ENCODE results near the gene MKRN2OS. TPM values are rescaled to one million over a fixed set of nuclear protein-coding genes. Genes with fewer than 3 reads are reported as not detected.

The MKRN2OS gene
- polyA plus RNA-seq, 1 experiment: not detected

DNA sequence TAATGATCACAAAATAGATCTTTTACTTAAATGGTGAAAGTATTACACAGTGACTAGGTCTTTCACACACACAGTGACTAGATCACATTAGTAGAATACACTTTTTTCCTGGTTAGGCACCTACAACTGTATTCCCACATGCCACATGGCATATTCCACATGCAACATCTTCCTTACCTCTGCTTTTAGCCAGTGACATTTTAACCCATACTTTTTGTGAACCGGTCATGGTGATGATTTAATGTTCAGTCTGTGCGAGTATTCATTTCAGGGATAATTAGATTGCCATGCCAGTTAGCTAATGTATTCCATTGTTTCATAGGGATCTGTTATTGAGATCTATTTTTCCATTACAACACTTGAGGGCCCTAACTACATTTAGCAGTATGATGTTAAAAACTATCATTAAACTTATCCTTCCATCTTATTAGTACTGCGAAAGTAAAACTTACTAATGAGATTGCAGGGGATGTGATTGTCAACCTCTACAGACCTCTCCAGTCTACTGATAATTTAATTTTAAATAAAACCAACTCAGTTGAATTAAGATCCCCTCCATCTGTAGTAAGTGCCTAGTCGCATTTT lies 32.7 kb downstream of the MKRN2OS start:
- ChIA-PET CTCF (interaction anchor here (1.3 kb wide), 1 partner anchor 377 kb away, joined by 3 read pairs; no protein-coding TSS in a partner anchor), POLR2A (no interaction called here)
- Histone ChIP-seq H3K27me3 (ENCODE audit: control insufficient read depth, insufficient read depth, low read length) (no peaks in the 10 kb centered on the region), H3K27ac (ENCODE audit: low read depth, low read length) (no peak overlapping the region), H3K9me3 (ENCODE audit: control insufficient read depth, insufficient read depth, low read length) (no peaks in the 10 kb centered on the region), H3K4me3 (ENCODE audit: low read depth, low read length) (no peak overlapping the region)
- TF ChIP-seq, protein P1, sequence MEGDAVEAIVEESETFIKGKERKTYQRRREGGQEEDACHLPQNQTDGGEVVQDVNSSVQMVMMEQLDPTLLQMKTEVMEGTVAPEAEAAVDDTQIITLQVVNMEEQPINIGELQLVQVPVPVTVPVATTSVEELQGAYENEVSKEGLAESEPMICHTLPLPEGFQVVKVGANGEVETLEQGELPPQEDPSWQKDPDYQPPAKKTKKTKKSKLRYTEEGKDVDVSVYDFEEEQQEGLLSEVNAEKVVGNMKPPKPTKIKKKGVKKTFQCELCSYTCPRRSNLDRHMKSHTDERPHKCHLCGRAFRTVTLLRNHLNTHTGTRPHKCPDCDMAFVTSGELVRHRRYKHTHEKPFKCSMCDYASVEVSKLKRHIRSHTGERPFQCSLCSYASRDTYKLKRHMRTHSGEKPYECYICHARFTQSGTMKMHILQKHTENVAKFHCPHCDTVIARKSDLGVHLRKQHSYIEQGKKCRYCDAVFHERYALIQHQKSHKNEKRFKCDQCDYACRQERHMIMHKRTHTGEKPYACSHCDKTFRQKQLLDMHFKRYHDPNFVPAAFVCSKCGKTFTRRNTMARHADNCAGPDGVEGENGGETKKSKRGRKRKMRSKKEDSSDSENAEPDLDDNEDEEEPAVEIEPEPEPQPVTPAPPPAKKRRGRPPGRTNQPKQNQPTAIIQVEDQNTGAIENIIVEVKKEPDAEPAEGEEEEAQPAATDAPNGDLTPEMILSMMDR (IDR thresholded peaks at IDR 0.05; ENCODE audit: low read depth, low read length): no peak
- DNase-seq (ENCODE audit: low read depth, low spot score): no peak

DNA sequence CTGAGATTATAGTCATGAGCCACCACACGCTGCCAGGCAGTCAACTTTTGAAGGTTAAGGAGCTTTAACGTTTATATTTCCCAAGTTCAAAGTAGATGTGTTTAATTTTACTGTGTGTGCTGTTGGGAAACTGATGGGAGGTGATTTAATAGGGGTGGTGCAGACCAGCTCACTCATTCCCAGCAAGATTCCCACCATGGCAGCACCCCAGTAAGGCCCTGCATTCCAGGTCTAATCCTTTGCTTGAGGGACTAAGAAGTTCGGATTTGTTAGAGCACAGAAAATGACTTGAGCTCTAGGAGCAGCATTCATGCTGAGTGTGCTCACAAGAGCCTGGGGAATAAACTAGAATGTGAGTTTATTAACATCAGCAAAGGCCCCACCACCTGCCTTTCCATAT lies 35.8 kb downstream of the MKRN2OS start:
- Histone ChIP-seq H3K27me3 (ENCODE audit: control insufficient read depth, insufficient read depth, low read length) (no peaks in the 10 kb centered on the region), H3K9me3 (ENCODE audit: control insufficient read depth, insufficient read depth, low read length) (no peaks in the 10 kb centered on the region), H3K27ac (ENCODE audit: low read depth, low read length) (peak overlapping the region; percentile 43), H3K4me3 (ENCODE audit: low read depth, low read length) (no peak overlapping the region)
- ChIA-PET POLR2A (no interaction called here), CTCF (interaction anchor here (1.7 to 1.9 kb wide), 2 partner anchors 30 to 374 kb away, joined by 6 to 7 read pairs; no protein-coding TSS in a partner anchor)
- no peak for DNase-seq (ENCODE audit: low read depth, low spot score)
- TF ChIP-seq, protein P1 (IDR thresholded peaks at IDR 0.05; ENCODE audit: low read depth, low read length): no peak

DNA sequence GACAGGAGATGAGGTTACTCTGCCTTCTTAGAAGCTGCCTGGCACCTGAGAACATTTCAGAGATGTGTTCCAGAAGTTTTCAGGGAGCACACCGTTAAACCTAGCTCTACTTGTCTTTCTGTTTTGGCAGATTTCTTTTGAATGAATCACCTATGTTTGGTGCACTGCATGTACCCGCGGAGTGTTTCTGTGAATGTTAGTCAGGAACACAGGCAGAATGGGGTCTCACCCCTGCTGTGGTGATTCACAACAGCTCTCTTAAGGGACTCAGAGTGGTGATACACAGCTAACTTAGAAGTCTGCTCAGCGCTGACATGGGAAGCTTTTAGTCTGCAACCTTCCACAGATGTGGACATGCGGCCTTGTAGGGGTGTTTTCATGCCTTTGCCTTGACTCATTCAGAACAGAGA lies 37.0 kb downstream of the MKRN2OS start:
- H3K27ac ChIP-seq (ENCODE audit: low read depth, low read length): peak overlapping the region; percentile 94
- TF ChIP-seq, protein P1 (IDR thresholded peaks at IDR 0.05; ENCODE audit: low read depth, low read length): no peak
- no peaks in the 10 kb centered on the region for H3K27me3 ChIP-seq (ENCODE audit: control insufficient read depth, insufficient read depth, low read length)
- peak overlapping the region; percentile 45 for H3K4me3 ChIP-seq (ENCODE audit: low read depth, low read length)
- H3K9me3 ChIP-seq (ENCODE audit: control insufficient read depth, insufficient read depth, low read length): no peaks in the 10 kb centered on the region
- ChIA-PET CTCF (interaction anchor here (0.5 to 1.9 kb wide), 9 partner anchors 13 to 373 kb away, joined by 3 to 10 read pairs (median 3); partner anchors contain the start of gene TSEN2), POLR2A (interaction anchor here (0.6 to 1.8 kb wide), 12 partner anchors 24 to 1009 kb away, joined by 3 to 17 read pairs (median 4); partner anchors contain the start of genes MKRN2, RAF1 and TSEN2)
- DNase-seq (ENCODE audit: low read depth, low spot score): peak; percentile 98

DNA sequence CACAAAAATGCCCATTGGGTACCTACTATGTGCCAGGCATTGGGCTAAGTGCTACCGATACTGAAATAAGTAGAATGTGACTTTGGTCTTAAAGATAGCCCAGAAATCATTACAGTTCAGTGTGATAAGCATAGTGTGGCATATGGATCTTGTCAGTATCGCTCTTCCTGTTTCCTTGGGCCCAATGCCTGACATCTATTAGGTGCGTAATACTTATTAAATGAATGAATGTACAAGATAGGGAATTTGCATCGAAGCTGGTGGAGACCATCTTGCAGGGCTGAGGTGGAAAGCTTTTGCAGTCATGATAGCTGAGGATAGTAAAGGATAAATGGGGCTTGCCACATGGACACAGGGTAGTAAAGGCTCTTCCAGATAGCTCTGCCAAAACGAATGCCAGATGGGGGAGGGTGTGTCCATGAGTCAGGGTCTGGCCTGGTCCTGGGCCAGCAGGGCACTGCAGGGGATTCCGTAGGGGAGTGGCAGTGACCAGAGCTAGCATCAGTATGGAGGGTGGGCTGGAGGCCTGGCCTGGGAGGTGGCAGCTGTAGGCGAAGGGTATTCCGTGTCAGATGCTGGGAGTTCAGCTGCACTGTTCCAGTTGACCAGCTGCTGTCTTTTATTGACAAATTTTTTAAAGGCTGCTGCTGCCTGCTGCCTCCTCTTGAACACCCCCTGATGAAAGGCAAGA lies 37.6 kb downstream of the MKRN2OS start:
- TF ChIP-seq, protein P1 (IDR thresholded peaks at IDR 0.05; ENCODE audit: low read depth, low read length): no peak
- Histone ChIP-seq H3K9me3 (ENCODE audit: control insufficient read depth, insufficient read depth, low read length) (no peaks in the 10 kb centered on the region), H3K27ac (ENCODE audit: low read depth, low read length) (peak overlapping the region; percentile 94), H3K4me3 (ENCODE audit: low read depth, low read length) (peak overlapping the region; percentile 45), H3K27me3 (ENCODE audit: control insufficient read depth, insufficient read depth, low read length) (no peaks in the 10 kb centered on the region)
- ChIA-PET POLR2A (interaction anchor here (0.5 to 1.8 kb wide), 10 partner anchors 23 to 373 kb away, joined by 3 to 17 read pairs (median 4); partner anchors contain the start of genes MKRN2, RAF1 and TSEN2), CTCF (interaction anchor here (0.5 to 1.9 kb wide), 9 partner anchors 13 to 482 kb away, joined by 3 to 10 read pairs (median 3); partner anchors contain the start of gene TSEN2)
- peak; percentile 27 for DNase-seq (ENCODE audit: low read depth, low spot score)

All from AG04450 (cell line).